Body of pancreas (tissue), 4 donors: ENCODE data around the gene TRAPPC2. TPM values are rescaled to one million over a fixed set of nuclear protein-coding genes. Genes with fewer than 3 reads are reported as not detected.

ENCODE experiments used
- ATAC-seq: fragments of 150-250 bp; one replicate; pipeline ENCODE4 v1.9.1; 2016
- DNase-seq, 4 donors: peaks; one replicate each; pipeline ENCODE4 v3.0.0-alpha.2; 2019
- H3K27ac ChIP-seq, 4 donors: fragments of 200-600 bp; sonication (generic); 1 replicate in 3 of 4; 2 replicates in 1 of 4; pipeline versions ENCODE4 v1.5.1 to v1.6.1; 2016 to 2019; ENCODE audit warnings: mild to moderate bottlenecking in 1 of 4, mixed read lengths in 1 of 4, moderate library complexity in 1 of 4
- H3K27me3 ChIP-seq, 2 donors: fragments of 200-600 bp; sonication (generic); one replicate each; pipeline ENCODE4 v1.6.0; 2016; ENCODE audit warnings: mild to moderate bottlenecking in 1 of 2
- H3K36me3 ChIP-seq, 2 donors: fragments of 200-600 bp; sonication (generic); replicated peaks in 1 of 2; 2 replicates each; pipeline ENCODE4 v1.5.1; 2016; ENCODE audit warnings: low read depth in 2 of 2; ENCODE audit not compliant: insufficient read depth in 1 of 2
- H3K4me1 ChIP-seq: fragments of 200-600 bp; sonication (generic); one replicate; pipeline ENCODE4 v1.6.0; 2016
- H3K4me3 ChIP-seq, 2 donors: fragments of 200-600 bp; sonication (generic); 1 replicate in 1 of 2; 2 replicates in 1 of 2; pipeline ENCODE4 v1.5.1; 2016 to 2019
- H3K9me3 ChIP-seq, 3 donors: fragments of 200-600 bp; sonication (generic); 1 replicate in 2 of 3; 2 replicates in 1 of 3; pipeline ENCODE4 v1.5.1; 2016
- POLR2A ChIP-seq, 3 donors: fragments of 450-650 bp; IDR thresholded peaks; one replicate each; pipeline ENCODE4 v1.6.1; 2016; ENCODE audit warnings: antibody characterized with exemption in 3 of 3, mild to moderate bottlenecking in 2 of 3
- WGBS, 2 donors: methylation state at CpG; one replicate each; pipeline ENCODE4 v1.1.5; 2017; 5-methylcytosine and 5-hydroxymethylcytosine counted together
- intact Hi-C: fragments of 100-400 bp; cut with DNase I; formaldehyde crosslinking; loops from one replicate; pipeline ENCODE4 v1.15.1; 2023
- total RNA-seq, 2 donors: library from RNA; depleted of rRNA; stranded (reverse); fragments of >200 nt; gene quantifications; one replicate each; pipeline ENCODE4 v1.1.0, GENCODE V29; 2016
- TF ChIP-seq, protein P1 (sequence below), 7 experiments: fragments of 450-650 bp in 4 of 7; fragments of 200-600 bp in 3 of 7; sonication (generic) in 3 of 7; IDR thresholded peaks; one replicate each; pipeline ENCODE4 v1.5.1; 2016 to 2019; ENCODE audit warnings: antibody characterized with exemption in 7 of 7

The TRAPPC2 gene
- total RNA-seq, 2 donors from 2014 or later = 14.5 to 28.5 TPM

DNA sequence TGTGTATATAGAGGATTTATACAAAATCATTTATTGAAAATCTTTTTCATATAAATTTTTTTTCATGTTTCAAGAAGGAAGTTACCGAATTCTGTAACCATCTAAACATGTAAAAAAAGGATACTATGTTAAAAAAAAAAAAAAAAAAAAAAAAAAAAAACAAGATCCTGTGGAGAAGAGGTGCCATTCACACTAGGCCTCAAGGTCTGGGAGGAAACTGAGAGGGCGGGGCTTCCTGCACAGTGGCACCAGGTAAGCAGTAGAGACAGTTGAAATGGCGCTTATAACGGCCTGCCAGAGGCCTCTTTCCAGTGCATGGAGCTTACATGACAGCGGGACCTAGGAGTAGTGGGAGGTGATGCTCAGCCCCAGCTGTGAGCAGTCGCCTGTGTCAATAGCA is 17.5 kb downstream of the TRAPPC2 start:
- no peaks in the 10 kb centered on the region for H3K9me3 ChIP-seq
- ATAC-seq (no peak), DNase-seq (peak in 1 of 4 donors; percentile 19)
- WGBS, 2 donors = 80 to 98% methylated on average over 2 to 6 of the region's 6 CpGs
- no peak overlapping the region for H3K27ac ChIP-seq
- intact Hi-C loops = no loop called here
- H3K4me1 ChIP-seq = peaks cover 9% of the 10 kb centered on the region
- H3K27me3 ChIP-seq = no peaks in the 10 kb centered on the region
- no peaks in the 10 kb centered on the region for H3K36me3 ChIP-seq
- no peak overlapping the region for H3K4me3 ChIP-seq
- TF ChIP-seq, protein P1, sequence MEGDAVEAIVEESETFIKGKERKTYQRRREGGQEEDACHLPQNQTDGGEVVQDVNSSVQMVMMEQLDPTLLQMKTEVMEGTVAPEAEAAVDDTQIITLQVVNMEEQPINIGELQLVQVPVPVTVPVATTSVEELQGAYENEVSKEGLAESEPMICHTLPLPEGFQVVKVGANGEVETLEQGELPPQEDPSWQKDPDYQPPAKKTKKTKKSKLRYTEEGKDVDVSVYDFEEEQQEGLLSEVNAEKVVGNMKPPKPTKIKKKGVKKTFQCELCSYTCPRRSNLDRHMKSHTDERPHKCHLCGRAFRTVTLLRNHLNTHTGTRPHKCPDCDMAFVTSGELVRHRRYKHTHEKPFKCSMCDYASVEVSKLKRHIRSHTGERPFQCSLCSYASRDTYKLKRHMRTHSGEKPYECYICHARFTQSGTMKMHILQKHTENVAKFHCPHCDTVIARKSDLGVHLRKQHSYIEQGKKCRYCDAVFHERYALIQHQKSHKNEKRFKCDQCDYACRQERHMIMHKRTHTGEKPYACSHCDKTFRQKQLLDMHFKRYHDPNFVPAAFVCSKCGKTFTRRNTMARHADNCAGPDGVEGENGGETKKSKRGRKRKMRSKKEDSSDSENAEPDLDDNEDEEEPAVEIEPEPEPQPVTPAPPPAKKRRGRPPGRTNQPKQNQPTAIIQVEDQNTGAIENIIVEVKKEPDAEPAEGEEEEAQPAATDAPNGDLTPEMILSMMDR (IDR thresholded peaks at IDR 0.05) = no peak
- TF ChIP-seq POLR2A (IDR thresholded peaks at IDR 0.05) = no peak

DNA sequence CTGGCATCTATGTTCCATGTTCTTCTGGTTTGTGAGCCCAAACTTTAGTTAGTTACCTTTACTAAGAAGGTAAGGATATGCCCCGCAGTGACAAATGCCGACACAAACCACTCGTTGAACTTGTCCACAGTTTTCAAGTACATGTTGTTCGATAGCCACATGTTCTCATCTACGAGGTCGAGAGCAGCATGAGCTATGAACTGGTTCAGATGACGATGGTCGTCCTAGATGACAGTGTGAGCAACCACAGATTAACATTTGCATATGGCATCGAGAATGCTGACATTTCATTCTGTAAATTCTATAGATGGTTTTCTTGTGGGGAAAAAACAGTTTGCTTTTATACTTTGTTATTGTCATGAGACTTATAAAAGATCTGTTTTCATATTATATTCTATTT is 18.0 kb downstream of the TRAPPC2 start:
- DNase-seq = no peak
- peaks cover 6% of the 10 kb centered on the region for H3K4me1 ChIP-seq
- 92 to 93% methylated on average over 8 to 9 of the region's 9 CpGs for WGBS, 2 donors
- ATAC-seq = no peak
- no peak overlapping the region for H3K4me3 ChIP-seq
- no peak for TF ChIP-seq POLR2A (IDR thresholded peaks at IDR 0.05)
- TF ChIP-seq, protein P1 (IDR thresholded peaks at IDR 0.05) = no peak
- no peaks in the 10 kb centered on the region for H3K27me3 ChIP-seq
- H3K9me3 ChIP-seq = no peaks in the 10 kb centered on the region
- intact Hi-C loops = no loop called here
- no peak overlapping the region for H3K27ac ChIP-seq
- no peaks in the 10 kb centered on the region for H3K36me3 ChIP-seq

DNA sequence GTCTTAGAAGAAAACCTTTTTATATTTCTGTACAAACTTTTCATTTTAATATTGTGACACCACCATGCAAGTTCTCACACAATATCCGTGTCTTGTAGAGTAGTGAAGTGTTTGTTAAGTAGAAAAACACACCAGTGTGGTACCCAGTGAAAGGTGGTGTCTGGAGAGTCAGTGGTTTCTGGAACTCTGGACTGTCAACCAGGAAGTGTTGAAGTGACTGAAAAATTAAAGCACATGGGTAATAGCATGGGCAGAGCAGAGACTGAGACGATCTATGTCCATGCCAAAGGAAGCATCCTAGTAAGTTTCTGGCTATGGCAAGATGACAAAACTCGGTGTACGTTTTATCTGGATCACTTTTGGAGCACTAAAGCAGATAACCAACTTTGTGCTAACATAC is 23.3 kb downstream of the TRAPPC2 start:
- ATAC-seq = no peak
- DNase-seq = no peak
- no peak for TF ChIP-seq POLR2A (IDR thresholded peaks at IDR 0.05)
- TF ChIP-seq, protein P1 (IDR thresholded peaks at IDR 0.05) = no peak
- H3K4me1 ChIP-seq = no peaks in the 10 kb centered on the region
- 62 to 65% methylated on average over 2 to 3 of the region's 4 CpGs for WGBS, 2 donors
- no peaks in the 10 kb centered on the region for H3K27me3 ChIP-seq
- no peak overlapping the region for H3K4me3 ChIP-seq
- peak overlapping the region in 1 of 4 donors; percentile 12 for H3K27ac ChIP-seq
- no peaks in the 10 kb centered on the region for H3K9me3 ChIP-seq
- intact Hi-C loops = no loop called here
- H3K36me3 ChIP-seq = no peaks in the 10 kb centered on the region

DNA sequence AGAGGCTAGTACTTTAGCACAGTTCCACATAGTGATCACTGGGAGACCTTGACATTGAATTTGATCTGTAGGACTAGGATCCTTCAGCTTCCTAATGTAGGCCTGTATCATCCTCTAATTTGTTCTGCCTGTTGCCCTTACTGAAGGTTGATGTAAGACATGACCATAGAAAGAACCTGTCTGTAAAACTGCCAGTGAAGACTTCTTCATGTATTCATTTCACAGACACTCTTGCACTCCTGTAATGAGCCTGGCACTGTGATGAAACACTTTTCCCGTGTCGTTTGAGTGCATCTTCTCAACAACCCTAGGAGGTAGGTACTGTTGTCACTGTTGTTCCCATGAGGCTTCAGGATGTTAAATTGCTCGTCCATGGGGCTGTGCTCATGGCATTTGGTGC is 30.8 kb downstream of the TRAPPC2 start:
- no peak for ATAC-seq

DNA sequence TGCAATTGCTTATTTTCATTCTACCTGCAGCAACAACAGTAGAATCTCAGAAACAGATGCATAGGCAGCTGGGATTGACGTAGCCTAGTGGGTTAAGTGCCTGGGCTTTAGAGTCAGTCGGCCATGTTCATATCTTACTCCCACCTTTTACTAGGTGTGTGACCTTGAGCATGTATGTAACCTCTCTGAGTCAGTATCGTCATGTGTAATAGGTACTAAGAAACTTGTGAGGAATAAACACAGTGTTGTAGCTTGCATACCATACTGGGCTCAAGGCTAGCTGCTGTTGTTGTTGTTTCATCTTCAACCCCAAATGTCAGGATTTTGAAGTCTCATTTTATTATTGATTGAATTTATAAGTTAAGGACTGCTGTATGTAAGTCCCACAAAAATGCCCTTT is 31.3 kb downstream of the TRAPPC2 start:
- Histone ChIP-seq H3K4me3 (no peak overlapping the region), H3K36me3 (no peaks in the 10 kb centered on the region), H3K9me3 (no peaks in the 10 kb centered on the region), H3K4me1 (peaks cover 54% of the 10 kb centered on the region), H3K27ac (peak overlapping the region in 1 of 4 donors; percentile 67), H3K27me3 (no peaks in the 10 kb centered on the region)
- WGBS, 2 donors = 20 to 40% methylated on average over 2 to 3 of the region's 3 CpGs
- DNase-seq (no peak), ATAC-seq (no peak)
- TF ChIP-seq, protein P1 (IDR thresholded peaks at IDR 0.05) = no peak
- TF ChIP-seq POLR2A (IDR thresholded peaks at IDR 0.05) = no peak
- intact Hi-C loops = no loop called here

More for the DNA sequence above, 30.8 kb downstream of the TRAPPC2 start:
- no peak for DNase-seq
- Histone ChIP-seq H3K4me3 (no peak overlapping the region), H3K27me3 (no peaks in the 10 kb centered on the region), H3K27ac (peak overlapping the region in 1 of 4 donors; percentile 67), H3K9me3 (no peaks in the 10 kb centered on the region), H3K36me3 (no peaks in the 10 kb centered on the region), H3K4me1 (peaks cover 50% of the 10 kb centered on the region)
- 58% methylated on average over 3 of the region's 3 CpGs; no CpG with 5 or more reads in 1 of the 2 donors for WGBS, 2 donors
- no peak for TF ChIP-seq POLR2A (IDR thresholded peaks at IDR 0.05)
- TF ChIP-seq, protein P1 (IDR thresholded peaks at IDR 0.05) = no peak
- intact Hi-C loops = no loop called here
